Measurements from ENCODE around the gene DAPK2.

Gene DAPK2

GRCh38 chr15:63997715-63998442, 48.4 kb downstream of the DAPK2 start:
- Histone ChIP-seq H3K4me3 (no peak overlapping the region), H3K27ac (no peak overlapping the region)
- no peak for TF ChIP-seq CTCF (IDR thresholded peaks at IDR 0.05)
- no peak for DNase-seq (ENCODE audit: low spot score)

- H3K4me3 ChIP-seq = no peak overlapping the region
- DNase-seq (ENCODE audit: low spot score) = no peak
- no peak for TF ChIP-seq CTCF (IDR thresholded peaks at IDR 0.05)
- H3K27ac ChIP-seq = no peak overlapping the region
These were observed 49.4 kb downstream of the DAPK2 start for GRCh38 chr15:63996794-63997357.

GRCh38 chr15:63995789-63996188, 50.5 kb downstream of the DAPK2 start:
- no peak overlapping the region for H3K27ac ChIP-seq
- no peak overlapping the region for H3K4me3 ChIP-seq
- DNase-seq (ENCODE audit: low spot score) = no peak
- no peak for TF ChIP-seq CTCF (IDR thresholded peaks at IDR 0.05)

DNA sequence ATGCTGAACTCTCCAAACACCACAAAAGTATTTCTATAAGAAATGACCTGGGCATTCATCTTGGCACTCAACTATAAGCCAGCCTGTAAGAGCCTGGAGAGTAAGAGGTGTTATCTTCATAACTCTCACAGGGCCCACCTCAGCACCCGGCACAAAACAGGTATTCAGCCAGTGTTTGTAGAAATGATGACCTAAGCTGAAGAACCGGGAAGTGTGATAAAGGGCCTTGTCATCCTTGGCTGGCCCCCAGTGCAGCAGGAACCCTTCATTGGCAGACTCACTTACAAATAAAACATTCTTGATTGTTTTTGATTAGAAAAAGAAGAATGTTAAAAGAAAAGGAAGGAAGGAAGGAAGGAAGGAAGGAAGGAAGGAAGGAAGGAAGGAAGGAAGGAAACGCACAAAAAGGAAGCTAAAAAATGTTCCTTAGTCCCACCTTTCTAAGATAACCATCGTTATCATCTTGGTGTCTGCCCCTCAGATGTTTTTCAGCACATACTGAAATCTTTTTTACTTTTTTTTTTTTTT, 52.1 kb downstream of the DAPK2 start:
- no peak for TF ChIP-seq CTCF (IDR thresholded peaks at IDR 0.05)
- Histone ChIP-seq H3K27ac (no peak overlapping the region), H3K4me3 (no peak overlapping the region)
- DNase-seq (ENCODE audit: low spot score) = no peak

- no peak for TF ChIP-seq CTCF (IDR thresholded peaks at IDR 0.05)
- no peak overlapping the region for H3K4me3 ChIP-seq
- no peak for DNase-seq (ENCODE audit: low spot score)
- H3K27ac ChIP-seq = no peak overlapping the region
These were observed 54.0 kb downstream of the DAPK2 start for GRCh38 chr15:63992300-63992699.

- TF ChIP-seq CTCF (IDR thresholded peaks at IDR 0.05) = no peak
- Histone ChIP-seq H3K27ac (no peak overlapping the region), H3K4me3 (no peak overlapping the region)
- DNase-seq (ENCODE audit: low spot score) = no peak
These were observed 54.6 kb downstream of the DAPK2 start for GRCh38 chr15:63991706-63992105.

GRCh38 chr15:63990454-63990853, 55.8 kb downstream of the DAPK2 start:
- Histone ChIP-seq H3K4me3 (no peak overlapping the region), H3K27ac (no peak overlapping the region)
- DNase-seq (ENCODE audit: low spot score) = no peak
- TF ChIP-seq CTCF (IDR thresholded peaks at IDR 0.05) = no peak

All from coronary artery (tissue), 2 donors.